Ovary (tissue), 3 donors: ENCODE results near the gene ZNF385C.

Source experiments
- CTCF ChIP-seq, 3 donors: fragments of 450-650 bp in 2 of 3; fragments of 200-600 bp in 1 of 3; IDR thresholded peaks; one replicate each; pipeline versions ENCODE4 v1.5.1 to v1.8.0; 2016 to 2022; ENCODE audit warnings: antibody characterized with exemption in 3 of 3, mild to moderate bottlenecking in 1 of 3
- EP300 ChIP-seq: sonication (generic); formaldehyde crosslinking; IDR thresholded peaks from one replicate; pipeline ENCODE4 v1.6.1; 2017; ENCODE audit warnings: antibody characterized with exemption
- POLR2A ChIP-seq: fragments of 450-650 bp; IDR thresholded peaks from one replicate; pipeline ENCODE4 v1.6.1; 2017; ENCODE audit warnings: antibody characterized with exemption, mild to moderate bottlenecking, moderate library complexity
- donor health status: DM: no; HTN: no; CAD: no.

- TF ChIP-seq CTCF (IDR thresholded peaks at IDR 0.05) (no peak), POLR2A (no peak), EP300 (no peak)
These were observed 45.9 kb downstream of the ZNF385C start for GRCh38 chr17:42052346-42052877.
